Measurements from ENCODE around the gene MYL11.

The MYL11 gene

GRCh38 chr16:30399435-30400186 is 25.0 kb downstream of the MYL11 start:
- TF ChIP-seq CTCF (conservative IDR thresholded peaks at IDR 0.05; ENCODE audit: low read depth), result no peak
- ChIA-PET CTCF (interaction anchor here (1.0 kb wide), 1 partner anchor 10 kb away, joined by 3 read pairs; no protein-coding TSS in a partner anchor), POLR2A (ENCODE audit: low non-redundant PET) (no interaction called here)
- H3K27ac ChIP-seq, result peak overlapping the region; percentile 96
- no peak for DNase-seq (ENCODE audit: low spot score)

GRCh38 chr16:30401768-30402425 is 27.3 kb downstream of the MYL11 start:
- TF ChIP-seq CTCF (conservative IDR thresholded peaks at IDR 0.05; ENCODE audit: low read depth), result no peak
- DNase-seq (ENCODE audit: low spot score), result no peak
- POLR2A ChIA-PET (ENCODE audit: low non-redundant PET), result no interaction called here
- no peak overlapping the region for H3K27ac ChIP-seq
- CTCF ChIA-PET, result no interaction called here

GRCh38 chr16:30406795-30407101 is 32.1 kb downstream of the MYL11 start:
- peak overlapping the region; percentile 76 for H3K27ac ChIP-seq
- DNase-seq (ENCODE audit: low spot score), result no peak
- CTCF ChIA-PET, result interaction anchor here (0.7 to 1.2 kb wide), 3 partner anchors 12 to 330 kb away, joined by 3 to 5 read pairs (median 4); no protein-coding TSS in a partner anchor
- no peak for TF ChIP-seq CTCF (conservative IDR thresholded peaks at IDR 0.05; ENCODE audit: low read depth)
- POLR2A ChIA-PET (ENCODE audit: low non-redundant PET), result interaction anchor here (0.5 kb wide), 1 partner anchor 43 kb away, joined by 3 read pairs; no protein-coding TSS in a partner anchor

DNA sequence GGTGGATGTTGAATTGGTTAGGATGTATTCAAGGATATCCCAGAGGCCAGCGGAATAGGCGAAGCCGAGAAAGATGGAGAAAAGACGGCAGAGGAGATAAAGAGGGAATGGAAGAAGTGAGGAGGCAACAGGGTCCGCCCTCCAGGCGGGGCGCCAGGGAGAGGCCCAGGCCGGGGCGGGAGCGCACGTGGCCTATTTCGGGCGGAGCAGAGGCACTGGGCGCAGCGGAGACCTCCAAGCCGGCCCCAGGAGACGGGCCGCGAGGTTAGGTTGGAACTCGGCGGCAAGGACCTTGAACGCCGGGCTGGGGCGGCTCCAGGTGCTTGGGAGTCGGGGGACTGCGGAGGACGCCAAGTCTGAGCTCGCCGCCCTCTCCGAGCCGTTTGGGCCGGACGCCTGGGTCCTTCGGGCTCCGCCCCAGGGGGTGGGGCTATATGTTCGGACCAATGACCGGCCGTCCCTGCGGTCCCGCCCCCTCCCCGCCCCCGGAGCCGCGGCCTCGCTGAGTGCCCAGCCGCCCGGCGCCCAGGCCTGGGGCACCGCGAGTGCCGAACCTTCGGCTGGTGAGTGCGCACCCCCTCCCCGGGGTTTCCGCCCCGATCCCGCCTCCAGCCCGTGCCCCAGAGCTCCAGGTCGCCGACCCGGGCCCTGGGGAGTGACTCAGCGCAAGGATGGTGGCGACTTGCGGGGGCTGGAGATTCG is 32.7 kb downstream of the MYL11 start, which contains the start of gene ZNF771:
ZNF771 (plus strand) TSS at position 505 of the 702 bp plus-strand sequence. CDS start 448 bp downstream, outside the sequence.
- TF ChIP-seq CTCF (conservative IDR thresholded peaks at IDR 0.05; ENCODE audit: low read depth), result no peak
- H3K27ac ChIP-seq, result peak within 1 kb of the TSS; percentile 76
- peak; percentile 86 for DNase-seq (ENCODE audit: low spot score)
- ChIA-PET POLR2A (ENCODE audit: low non-redundant PET) (interaction anchor here (0.5 to 0.8 kb wide), 2 partner anchors 36 to 44 kb away, joined by 3 to 4 read pairs; no protein-coding TSS in a partner anchor), CTCF (interaction anchor here (0.7 to 1.2 kb wide), 3 partner anchors 11 to 331 kb away, joined by 3 to 5 read pairs (median 4); no protein-coding TSS in a partner anchor)

GRCh38 chr16:30407804-30408534 is 33.4 kb downstream of the MYL11 start:
- H3K27ac ChIP-seq, result peak overlapping the region; percentile 76
- no peak for TF ChIP-seq CTCF (conservative IDR thresholded peaks at IDR 0.05; ENCODE audit: low read depth)
- ChIA-PET POLR2A (ENCODE audit: low non-redundant PET) (interaction anchor here (0.8 kb wide), 1 partner anchor 37 kb away, joined by 4 read pairs; no protein-coding TSS in a partner anchor), CTCF (interaction anchor here (0.8 to 1.2 kb wide), 2 partner anchors 11 to 30 kb away, joined by 3 to 5 read pairs; no protein-coding TSS in a partner anchor)
- DNase-seq (ENCODE audit: low spot score), result no peak

Measured in RWPE1 (cell line).